Measurements from ENCODE around the gene ITGA1.
"Not testable (repeated sequence)": the region's sequence is repeated elsewhere in the genome, so short reads cannot be mapped to it uniquely, and the experiment has no call there.

Gene ITGA1

DNA sequence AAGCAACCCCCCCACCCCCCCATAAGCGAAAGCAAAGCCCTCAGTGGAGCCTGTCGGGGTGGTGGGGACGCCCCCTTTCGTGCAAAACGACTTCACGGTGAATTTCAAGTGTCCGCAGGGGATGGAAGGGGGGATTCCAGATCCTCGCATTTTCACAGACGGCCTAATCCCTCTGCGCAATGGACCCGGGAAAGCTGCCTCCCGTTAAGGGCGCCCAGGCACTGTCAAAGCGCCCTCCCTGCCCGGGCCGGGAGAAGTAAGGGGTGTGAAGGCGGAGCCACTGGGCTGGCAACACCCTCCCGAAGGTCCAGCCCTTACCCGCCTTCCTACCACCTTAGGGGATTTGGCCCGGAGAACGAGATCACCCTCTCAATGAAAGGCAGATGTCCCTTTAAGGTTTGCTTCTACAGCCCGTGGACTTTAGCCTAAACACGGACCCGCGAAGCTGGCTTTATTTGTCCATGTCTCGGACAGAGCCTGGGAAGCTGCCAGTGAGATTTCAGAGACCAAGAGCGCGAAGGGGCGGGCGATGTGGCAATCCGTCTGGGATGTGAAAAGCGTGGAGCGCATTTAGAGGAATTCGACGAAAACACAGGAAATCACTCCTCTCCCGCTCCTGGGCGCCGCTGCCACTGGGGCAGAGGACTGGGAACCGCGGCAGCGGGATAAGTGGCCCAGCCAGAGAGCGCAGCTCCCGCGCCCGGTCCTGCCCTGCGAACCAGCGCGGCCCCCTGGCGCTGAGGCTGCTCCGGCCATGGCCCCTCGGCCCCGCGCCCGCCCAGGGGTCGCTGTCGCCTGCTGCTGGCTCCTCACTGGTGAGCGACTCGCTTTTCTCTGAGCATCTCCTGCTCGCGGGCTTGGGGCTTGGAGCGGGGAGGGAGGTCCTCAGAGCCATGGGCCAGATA, at the start of gene ITGA1, which contains the start of gene PELO:
Gene ITGA1 (plus strand): TSS at position 317 of the 905 bp plus-strand sequence. CDS start 438 bp downstream, at position 755.
Gene PELO (plus strand): TSS at position 317 of the 905 bp plus-strand sequence. CDS start 12,479 bp downstream, outside the sequence.
- DNase-seq (ENCODE audit: low read depth, low spot score) = no peak

DNA sequence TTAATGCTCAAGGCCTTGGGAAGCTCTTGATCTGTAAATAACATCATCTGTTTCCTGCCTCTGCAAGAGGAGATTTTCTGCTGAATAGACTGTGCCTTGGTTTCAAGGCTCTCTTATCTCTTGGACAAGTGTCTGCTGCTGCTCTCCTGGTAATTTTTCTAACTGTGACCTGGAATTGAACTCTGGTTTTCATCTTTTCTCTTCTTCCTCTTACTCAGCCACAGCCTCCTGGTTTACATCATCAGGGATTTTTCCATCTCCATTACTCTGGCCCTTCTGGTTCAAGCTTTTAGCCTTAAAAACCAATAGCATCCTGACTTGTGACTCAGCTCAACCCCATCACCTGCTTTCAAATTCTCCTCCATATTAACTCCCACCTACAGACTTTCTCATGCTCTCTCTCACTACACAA, 49.6 kb upstream of the ITGA1 start:
- DNase-seq (ENCODE audit: low read depth, low spot score) = no peak

GRCh38 chr5:52740007-52740406, 47.7 kb upstream of the ITGA1 start:
- no peak for DNase-seq (ENCODE audit: low read depth, low spot score)

- no peak for DNase-seq (ENCODE audit: low read depth, low spot score)
Measured at GRCh38 chr5:52743012-52743411, 44.7 kb upstream of the ITGA1 start.

DNA sequence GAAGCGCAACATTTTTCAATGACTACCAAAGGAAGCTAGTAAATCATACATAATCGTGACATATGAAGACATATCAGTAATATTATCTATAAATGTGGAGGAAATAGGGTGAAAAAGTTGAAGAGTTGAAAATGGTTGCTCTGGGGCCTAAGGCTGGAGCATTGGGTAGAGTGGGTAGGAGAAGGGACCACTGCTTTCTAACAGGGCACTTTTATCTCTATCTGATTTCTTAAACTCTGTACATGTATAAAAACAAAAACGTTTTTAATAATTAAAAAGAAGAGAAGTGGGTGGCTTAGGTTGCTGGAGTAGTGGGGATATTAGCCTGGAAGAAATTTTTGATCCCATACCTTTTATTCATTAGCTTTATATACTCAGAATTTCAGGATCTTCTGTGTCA, 44.2 kb upstream of the ITGA1 start:
- DNase-seq (ENCODE audit: low read depth, low spot score) = no peak

DNA sequence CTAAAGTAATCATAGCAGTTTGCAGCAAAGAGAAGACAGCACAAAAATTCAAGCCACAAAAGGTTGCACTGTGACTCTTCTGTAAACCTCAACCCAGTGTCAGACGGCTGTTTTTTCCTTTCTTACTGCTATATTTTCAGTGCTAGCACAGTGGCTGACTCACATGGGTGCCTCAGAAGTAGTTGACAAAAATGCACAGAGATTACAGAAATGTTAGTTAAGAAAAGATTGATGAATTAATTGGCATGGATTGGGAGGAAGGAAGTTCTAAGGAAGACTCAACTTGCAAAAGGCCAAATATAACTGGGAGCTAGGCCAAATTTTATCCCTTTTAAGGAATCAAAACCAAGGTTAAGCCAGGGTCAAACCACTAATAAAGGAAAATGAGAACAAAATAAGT, 43.7 kb upstream of the ITGA1 start:
- DNase-seq (ENCODE audit: low read depth, low spot score) = no peak

- DNase-seq (ENCODE audit: low read depth, low spot score) = not testable (repeated sequence)
Measured at GRCh38 chr5:52744867-52745458, 42.8 kb upstream of the ITGA1 start.

DNA sequence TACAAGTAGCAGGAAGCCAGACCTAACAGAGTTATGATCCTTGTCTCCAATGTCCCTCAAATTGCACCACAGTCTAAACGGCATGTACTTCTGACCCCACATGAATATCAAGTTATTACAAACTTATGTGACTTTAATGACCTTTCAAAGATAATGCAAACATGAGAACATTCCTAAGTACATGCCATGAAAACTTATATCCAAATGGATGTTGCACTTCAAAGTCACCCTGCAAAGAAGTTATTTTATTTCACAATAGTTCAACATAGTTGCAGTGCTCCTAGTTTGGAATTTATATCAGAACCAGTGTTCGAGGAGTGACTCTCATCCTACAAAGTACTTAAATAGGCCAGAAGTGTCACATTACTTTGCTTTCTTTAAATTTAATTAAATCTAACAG, 41.2 kb upstream of the ITGA1 start:
- no peak for DNase-seq (ENCODE audit: low read depth, low spot score)

GRCh38 chr5:52748590-52748989, 39.1 kb upstream of the ITGA1 start:
- no peak for DNase-seq (ENCODE audit: low read depth, low spot score)

DNA sequence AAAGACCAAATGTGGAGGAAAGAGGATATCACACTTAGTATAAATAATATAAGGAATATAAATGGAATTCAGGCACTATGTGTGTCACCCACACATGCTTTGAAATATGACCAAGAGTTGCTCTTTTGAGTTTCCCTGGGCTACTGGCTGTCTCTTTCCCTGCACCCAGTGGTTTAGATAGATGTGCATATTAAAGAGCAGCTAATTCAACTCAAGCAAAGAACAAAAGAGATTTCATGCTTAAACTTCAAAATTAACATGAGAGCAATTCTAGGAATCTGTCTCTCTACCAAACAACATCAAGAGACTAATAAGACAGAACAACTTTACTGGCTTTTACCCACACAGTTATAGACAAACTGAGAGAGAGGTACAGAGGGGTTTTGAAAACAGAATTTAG, 38.0 kb upstream of the ITGA1 start:
- DNase-seq (ENCODE audit: low read depth, low spot score) = no peak

- no peak for DNase-seq (ENCODE audit: low read depth, low spot score)
Measured at GRCh38 chr5:52751137-52751536, 36.6 kb upstream of the ITGA1 start.

GRCh38 chr5:52754051-52754450, 33.7 kb upstream of the ITGA1 start:
- no peak for DNase-seq (ENCODE audit: low read depth, low spot score)

- DNase-seq (ENCODE audit: low read depth, low spot score) = no peak
Measured at GRCh38 chr5:52757527-52757926, 30.2 kb upstream of the ITGA1 start.

DNA sequence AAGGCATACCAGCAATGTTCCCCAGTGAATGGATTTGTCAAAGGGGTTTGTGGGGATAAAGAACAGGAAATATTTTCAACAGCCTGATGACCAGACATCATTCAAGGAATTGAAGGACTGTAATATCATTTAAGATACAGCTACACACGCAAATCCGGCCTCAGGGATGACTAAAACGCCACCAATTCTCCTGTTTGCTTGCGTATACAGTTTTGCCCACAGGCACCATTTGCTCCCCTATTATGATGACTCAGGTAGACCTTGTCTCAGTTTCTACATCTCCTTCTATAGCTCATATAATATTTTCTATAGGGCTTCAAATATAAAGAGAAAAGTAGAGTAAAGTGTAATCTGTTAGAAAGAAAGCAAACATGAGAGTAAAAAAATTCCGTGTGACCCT, 29.7 kb upstream of the ITGA1 start:
- no peak for DNase-seq (ENCODE audit: low read depth, low spot score)

DNA sequence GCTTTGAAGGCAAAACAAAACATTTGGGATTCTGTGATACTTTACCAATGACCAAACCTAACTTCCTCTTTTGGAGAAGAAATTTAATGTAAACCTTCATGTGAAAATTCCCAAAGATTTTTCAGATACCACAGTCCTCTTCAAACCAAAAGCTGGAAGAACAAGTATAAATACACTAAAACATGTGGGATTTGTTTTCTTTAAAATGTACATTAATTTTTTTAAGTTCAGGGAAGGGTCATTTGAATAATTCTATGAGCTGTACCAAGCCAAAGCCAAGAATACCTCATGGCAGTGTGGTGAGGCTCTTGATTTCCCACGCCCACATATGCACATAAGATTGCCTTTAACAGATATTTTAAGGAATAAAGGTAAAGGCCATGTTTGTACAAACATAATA, 28.4 kb upstream of the ITGA1 start:
- DNase-seq (ENCODE audit: low read depth, low spot score) = no peak

DNA sequence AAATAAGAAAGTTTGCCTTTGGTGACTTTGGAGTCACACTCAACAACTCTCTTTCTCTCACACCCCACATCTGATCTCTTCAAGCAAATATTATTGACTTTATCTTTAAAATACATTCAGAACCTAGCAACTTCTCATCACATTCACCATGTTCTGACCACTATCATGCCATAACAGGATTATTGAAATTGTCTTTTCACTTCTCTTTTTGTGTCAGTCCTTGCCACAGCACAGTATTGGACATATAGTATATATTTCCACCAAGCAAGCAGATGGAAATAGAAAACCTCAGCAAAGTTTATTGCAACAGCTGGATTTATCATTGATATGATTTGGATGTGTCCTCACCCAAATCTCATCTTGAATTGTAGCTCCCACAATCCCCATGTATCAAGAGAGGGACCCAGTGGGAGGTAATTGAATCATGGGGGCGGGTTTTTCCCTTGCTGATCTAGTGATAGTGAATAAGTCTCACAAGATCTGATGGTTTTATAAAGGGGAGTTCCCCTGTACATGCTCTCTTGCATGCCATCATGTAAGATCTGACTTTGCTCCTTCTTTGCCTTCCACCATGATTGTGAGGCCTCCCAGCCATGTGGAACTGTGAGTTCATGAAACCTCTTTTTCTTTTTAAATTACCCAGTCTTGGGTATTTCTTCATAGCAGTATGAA, 26.9 kb upstream of the ITGA1 start:
- DNase-seq (ENCODE audit: low read depth, low spot score) = no peak

GRCh38 chr5:52767217-52767743, 20.4 kb upstream of the ITGA1 start:
- DNase-seq (ENCODE audit: low read depth, low spot score) = no peak

- no peak for DNase-seq (ENCODE audit: low read depth, low spot score)
Measured at GRCh38 chr5:52767766-52768480, 19.8 kb upstream of the ITGA1 start.

- no peak for DNase-seq (ENCODE audit: low read depth, low spot score)
Measured at GRCh38 chr5:52769061-52769460, 18.7 kb upstream of the ITGA1 start.

DNA sequence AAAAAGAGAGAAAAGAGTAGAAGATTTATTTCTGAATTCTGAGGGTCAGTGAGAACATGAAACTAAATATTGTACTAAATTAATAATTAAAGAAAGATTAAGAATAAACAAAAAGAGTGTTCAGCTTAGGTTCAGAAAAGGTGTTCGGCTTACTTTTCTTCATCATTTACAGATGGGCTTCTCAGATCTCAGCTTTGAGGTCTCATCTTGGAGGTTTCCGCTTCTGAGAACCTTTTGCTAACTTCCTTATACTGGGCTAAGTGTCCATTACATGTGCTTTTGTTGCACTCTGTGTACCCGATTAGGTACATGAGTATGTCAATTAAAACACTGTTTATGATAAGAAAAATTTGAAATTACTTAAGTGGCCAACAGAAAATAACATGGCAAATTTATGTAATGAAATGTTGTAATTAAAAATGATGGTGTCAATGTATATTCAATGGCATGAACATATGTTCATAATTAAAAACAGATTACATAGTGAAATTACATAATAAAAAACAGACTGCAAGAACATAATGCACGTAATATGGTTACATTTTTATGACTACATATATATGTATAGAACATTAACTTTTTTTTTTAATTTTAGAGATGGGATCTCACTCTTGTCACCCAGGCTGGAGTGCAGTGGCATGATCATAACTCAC, 17.3 kb upstream of the ITGA1 start:
- DNase-seq (ENCODE audit: low read depth, low spot score) = no peak
